H9 (cell line): ENCODE results near the gene IQSEC1. TPM values are rescaled to one million over a fixed set of nuclear protein-coding genes. Genes with fewer than 3 reads are reported as not detected.

Source experiments
- DNase-seq: peaks from one replicate; pipeline ENCODE4 v3.0.0-alpha.2; 2017
- H2AFZ ChIP-seq: one replicate; pipeline ENCODE4 v1.6.1; 2013; ENCODE audit warnings: mild to moderate bottlenecking, low read length, control low read depth, moderate library complexity
- H2AK5ac ChIP-seq: 2 replicates; pipeline ENCODE4 v1.6.1; 2013; ENCODE audit warnings: low read length, control low read depth, mixed read lengths; ENCODE audit not compliant: insufficient read length
- H2BK120ac ChIP-seq: one replicate; pipeline ENCODE4 v1.6.1; 2013; ENCODE audit warnings: low read depth, mild to moderate bottlenecking, low read length, control low read depth, inconsistent platforms; ENCODE audit not compliant: poor library complexity, severe bottlenecking
- H2BK12ac ChIP-seq: 2 replicates; pipeline ENCODE4 v1.6.1; 2013; ENCODE audit warnings: low read length, control low read depth, mixed read lengths, low read depth; ENCODE audit not compliant: insufficient read length
- H2BK15ac ChIP-seq: 2 replicates; pipeline ENCODE4 v1.6.1; 2013; ENCODE audit warnings: low read depth, low read length, control low read depth
- H2BK20ac ChIP-seq: one replicate; pipeline ENCODE4 v1.6.1; 2013; ENCODE audit warnings: low read depth, mild to moderate bottlenecking, low read length, control low read depth, inconsistent platforms; ENCODE audit not compliant: poor library complexity, severe bottlenecking
- H2BK5ac ChIP-seq: 2 replicates; pipeline ENCODE4 v1.6.1; 2013; ENCODE audit warnings: low read length, control low read depth, mixed read lengths; ENCODE audit not compliant: insufficient read length
- H3K14ac ChIP-seq: 2 replicates; pipeline ENCODE4 v1.6.1; 2013; ENCODE audit warnings: low read length, control low read depth; ENCODE audit not compliant: insufficient read depth
- H3K18ac ChIP-seq: 2 replicates; pipeline ENCODE4 v1.6.1; 2013; ENCODE audit warnings: low read depth, mild to moderate bottlenecking, mixed read lengths, low read length, control low read depth; ENCODE audit not compliant: insufficient read length
- H3K23ac ChIP-seq: 2 replicates; pipeline ENCODE4 v1.6.1; 2013; ENCODE audit warnings: low read length, control low read depth, mixed read lengths, low read depth; ENCODE audit not compliant: insufficient read length
- H3K23me2 ChIP-seq: 2 replicates; pipeline ENCODE4 v1.6.1; 2013; ENCODE audit warnings: low read depth, mild to moderate bottlenecking, mixed read lengths, low read length, control low read depth; ENCODE audit not compliant: insufficient read length, poor library complexity, severe bottlenecking
- H3K27ac ChIP-seq: 2 replicates; pipeline ENCODE4 v1.5.1; 2013; ENCODE audit warnings: low read length, control low read depth, mixed read lengths, low read depth; ENCODE audit not compliant: insufficient read length
- H3K27me3 ChIP-seq: 2 replicates; pipeline ENCODE4 v1.6.1; 2013; ENCODE audit warnings: low read length, control low read depth, inconsistent platforms; ENCODE audit not compliant: insufficient read depth
- H3K4ac ChIP-seq: 2 replicates; pipeline ENCODE4 v1.6.1; 2013; ENCODE audit warnings: low read depth, mild to moderate bottlenecking, control low read depth, inconsistent platforms, low read length, moderate library complexity
- H3K4me1 ChIP-seq: 2 replicates; pipeline ENCODE4 v1.6.1; 2013; ENCODE audit warnings: low read length, control low read depth, inconsistent platforms; ENCODE audit not compliant: insufficient read depth
- H3K4me2 ChIP-seq: 2 replicates; pipeline ENCODE4 v1.6.1; 2013; ENCODE audit warnings: low read length, control low read depth, mixed read lengths; ENCODE audit not compliant: insufficient read length, insufficient read depth
- H3K56ac ChIP-seq: 2 replicates; pipeline ENCODE4 v1.6.1; 2013; ENCODE audit warnings: low read depth, mild to moderate bottlenecking, mixed read lengths, low read length, control low read depth; ENCODE audit not compliant: insufficient read length
- H3K79me1 ChIP-seq: 2 replicates; pipeline ENCODE4 v1.6.1; 2013; ENCODE audit warnings: low read depth, mild to moderate bottlenecking, moderate library complexity, low read length, control low read depth, inconsistent platforms; ENCODE audit not compliant: insufficient read depth, poor library complexity, severe bottlenecking
- H3K79me2 ChIP-seq: 2 replicates; pipeline ENCODE4 v1.6.1; 2013; ENCODE audit warnings: low read length, control low read depth, inconsistent platforms; ENCODE audit not compliant: insufficient read depth
- H3K9ac ChIP-seq: 2 replicates; pipeline ENCODE4 v1.6.1; 2013; ENCODE audit warnings: low read length, control low read depth, mixed read lengths; ENCODE audit not compliant: insufficient read length; ENCODE audit errors: extremely low read depth
- H3K9me3 ChIP-seq: one replicate; pipeline ENCODE4 v1.6.1; 2013; ENCODE audit warnings: low read depth, low read length, inconsistent platforms; ENCODE audit not compliant: control insufficient read depth
- H3T11ph ChIP-seq: one replicate; pipeline ENCODE4 v1.6.1; 2013; ENCODE audit warnings: mild to moderate bottlenecking, low read length, control low read depth, inconsistent platforms
- H4K20me1 ChIP-seq: one replicate; pipeline ENCODE4 v1.6.1; 2013; ENCODE audit not compliant: control insufficient read depth, insufficient read length, insufficient read depth
- H4K5ac ChIP-seq: 2 replicates; pipeline ENCODE4 v1.6.1; 2013; ENCODE audit warnings: low read depth, mild to moderate bottlenecking, mixed read lengths, low read length, control low read depth; ENCODE audit not compliant: insufficient read length
- H4K8ac ChIP-seq: replicated peaks from 2 replicates; pipeline ENCODE4 v1.6.1; 2013; ENCODE audit warnings: low read length, control low read depth, mixed read lengths, low read depth; ENCODE audit not compliant: insufficient read length
- H4K91ac ChIP-seq: 2 replicates; pipeline ENCODE4 v1.6.1; 2013; ENCODE audit warnings: low read depth, mild to moderate bottlenecking, moderate library complexity, mixed read lengths, low read length, control low read depth; ENCODE audit not compliant: insufficient read length
- H3K27ac Mint-ChIP-seq, 3 experiments: 2 replicates in 2 of 3; 3 replicates in 1 of 3; pipeline ENCODE4 v1.8.0; 2020 to 2021; ENCODE audit warnings: mixed read lengths in 3 of 3, mild to moderate bottlenecking in 1 of 3, moderate library complexity in 1 of 3
- H3K27me3 Mint-ChIP-seq: 2 replicates; pipeline ENCODE4 v1.8.0; 2021; ENCODE audit warnings: low read depth, mild to moderate bottlenecking, moderate library complexity, mixed read lengths
- H3K36me3 Mint-ChIP-seq, 3 experiments: 2 replicates in 2 of 3; 3 replicates in 1 of 3; pipeline ENCODE4 v1.8.0; 2020 to 2021; ENCODE audit warnings: low read depth in 3 of 3, mixed read lengths in 3 of 3; ENCODE audit not compliant: insufficient read depth in 1 of 3
- H3K4me1 Mint-ChIP-seq, 2 experiments: 2 replicates each; pipeline ENCODE4 v1.8.0; 2020; ENCODE audit warnings: mixed read lengths in 2 of 2
- H3K4me3 Mint-ChIP-seq, 2 experiments: 2 replicates in 1 of 2; 3 replicates in 1 of 2; pipeline ENCODE4 v1.8.0; 2020 to 2021; ENCODE audit warnings: mild to moderate bottlenecking in 2 of 2, mixed read lengths in 2 of 2, moderate library complexity in 1 of 2
- H3K9me3 Mint-ChIP-seq, 2 experiments: 2 replicates in 1 of 2; 3 replicates in 1 of 2; pipeline ENCODE4 v1.8.0; 2020; ENCODE audit warnings: mild to moderate bottlenecking in 2 of 2, mixed read lengths in 2 of 2, moderate library complexity in 1 of 2
- CTCF ChIP-seq: fragments of 200-600 bp; sonication (generic); conservative IDR thresholded peaks from 3 replicates; pipeline ENCODE4 v1.8.0; 2021; ENCODE audit warnings: antibody characterized with exemption, mild to moderate bottlenecking
- WGBS: extraction: QIAGEN DNeasy Blood & Tissue Kit; methylation state at CpG from one replicate; pipeline ENCODE4 v1.1.7; 2013; ENCODE audit warnings: missing lambda C conversion rate, low lambda C conversion rate, mixed read lengths; ENCODE audit not compliant: insufficient read length; ENCODE audit errors: extremely low coverage; 5-methylcytosine and 5-hydroxymethylcytosine counted together
- total RNA-seq: library from RNA; stranded (reverse); gene quantifications from 2 replicates; pipeline ENCODE4 v1.2.1, GENCODE V29; 2021

The IQSEC1 gene
- total RNA-seq, 1 experiment from 2014 or later: 19.1 TPM

DNA sequence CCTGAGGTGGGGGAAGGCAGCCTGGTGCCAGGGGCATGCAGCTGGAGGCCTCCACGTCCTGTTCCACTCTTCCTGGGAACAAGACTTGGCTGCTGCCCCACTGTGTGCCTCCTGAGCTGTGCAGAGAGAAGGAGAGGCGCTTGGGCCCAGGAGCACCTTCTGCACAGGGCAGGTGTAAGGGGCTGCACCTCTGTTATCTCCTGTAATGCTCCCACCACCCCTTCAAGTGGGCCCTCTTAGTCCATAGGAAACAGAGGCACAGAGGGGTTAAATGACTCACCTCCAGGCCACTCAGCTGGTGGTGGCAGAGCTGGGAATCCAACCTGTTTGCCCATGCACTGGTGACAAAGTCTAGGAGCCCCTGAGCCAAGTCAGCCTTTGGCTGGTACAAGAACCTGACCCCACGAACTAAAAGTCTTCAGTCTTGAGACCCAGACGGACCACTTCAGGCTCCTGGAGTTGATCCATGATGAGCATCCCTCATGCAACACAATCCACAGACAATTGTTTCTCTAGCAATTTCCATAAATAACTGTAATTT lies 93.2 kb downstream of the IQSEC1 start:
- no peak overlapping the region for H3K18ac ChIP-seq
- H4K8ac ChIP-seq: no peak overlapping the region
- no peaks in the 10 kb centered on the region for H3K79me2 ChIP-seq
- no peaks in the 10 kb centered on the region for H3K27me3 ChIP-seq
- H3K4ac ChIP-seq: no peak overlapping the region
- no peaks in the 10 kb centered on the region for H3K79me1 ChIP-seq
- H3K56ac ChIP-seq: no peak overlapping the region
- H3K4me1 Mint-ChIP-seq: peaks cover 35 to 59% of the 10 kb centered on the region in 2 experiments
- no peak overlapping the region for H3K27ac ChIP-seq
- no peak overlapping the region for H2BK5ac ChIP-seq
- no peak overlapping the region for H3K23ac ChIP-seq
- no peak overlapping the region; the same call in 1 of the 2 replicates for H3K14ac ChIP-seq
- no peaks in the 10 kb centered on the region for H4K20me1 ChIP-seq
- no peak overlapping the region for H2AFZ ChIP-seq
- no peak for DNase-seq
- no peak overlapping the region for H4K91ac ChIP-seq
- WGBS: no CpG with 5 or more reads among the region's 4 CpGs
- no peaks in the 10 kb centered on the region for H3K36me3 Mint-ChIP-seq
- no peaks in the 10 kb centered on the region for H3K27me3 Mint-ChIP-seq
- H2BK12ac ChIP-seq: no peak overlapping the region
- no peaks in the 10 kb centered on the region for H3K9me3 Mint-ChIP-seq
- no peak overlapping the region for H2BK15ac ChIP-seq
- H3K4me3 Mint-ChIP-seq: no peak overlapping the region
- H3K4me2 ChIP-seq: no peak overlapping the region
- no peak overlapping the region for H3K27ac Mint-ChIP-seq
- no peak overlapping the region for H3K9ac ChIP-seq
- H2BK20ac ChIP-seq: no peak overlapping the region
- H3T11ph ChIP-seq: no peak overlapping the region
- no peak overlapping the region for H2AK5ac ChIP-seq
- no peaks in the 10 kb centered on the region for H3K4me1 ChIP-seq
- no peaks in the 10 kb centered on the region for H3K23me2 ChIP-seq
- H4K5ac ChIP-seq: no peak overlapping the region
- H2BK120ac ChIP-seq: no peak overlapping the region
- no peak for TF ChIP-seq CTCF
- no peaks in the 10 kb centered on the region for H3K9me3 ChIP-seq
